Measurements from ENCODE around the gene PRKCG. TPM values are rescaled to one million over a fixed set of nuclear protein-coding genes. Genes with fewer than 3 reads are reported as not detected.

Gene PRKCG
- total RNA-seq, 6 donors from 2014 or later, result 0.17 to 1.0 (median 0.39) TPM; not detected in 3

DNA sequence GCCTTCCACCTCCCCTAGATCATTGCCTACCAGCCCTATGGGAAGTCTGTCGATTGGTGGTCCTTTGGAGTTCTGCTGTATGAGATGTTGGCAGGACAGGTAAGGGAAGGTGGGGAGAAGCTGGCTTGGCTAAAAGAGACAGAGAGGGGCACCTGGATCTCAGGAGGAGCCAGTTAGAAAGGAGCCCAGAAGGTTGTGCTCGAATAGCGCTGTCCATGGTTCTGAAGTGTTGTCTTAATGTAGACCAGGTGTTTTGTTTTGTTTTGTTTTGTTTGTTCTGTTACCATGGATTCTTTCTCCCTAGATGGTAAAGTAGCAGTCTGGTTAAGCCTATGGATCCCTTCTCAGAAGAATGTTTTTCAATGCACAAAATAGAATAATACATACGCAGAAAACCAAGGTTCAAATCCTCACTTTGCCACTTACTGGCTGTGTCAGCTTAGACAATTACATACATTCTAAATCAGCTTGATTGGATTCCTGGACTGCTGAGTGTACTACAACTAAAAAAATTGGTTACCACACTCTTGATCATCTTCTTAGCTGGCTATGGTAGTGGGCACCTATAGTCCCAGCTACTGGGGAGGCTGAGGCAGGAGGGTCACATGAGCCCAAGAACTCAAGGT is 21.2 kb downstream of the PRKCG start:
- H3K36me3 ChIP-seq, result no peaks in the 10 kb centered on the region
- H3K9me3 ChIP-seq, result no peaks in the 10 kb centered on the region
- DNase-seq (no peak), ATAC-seq (ENCODE audit: low FRiP score in 2 of 2) (no peak)
- H3K27me3 ChIP-seq, result peaks cover 0 to 28% (median 12%) of the 10 kb centered on the region in 4 donors
- no peak overlapping the region for H3K4me3 ChIP-seq
- WGBS, 2 donors, result 49 to 51% methylated on average over 4 of the region's 4 CpGs
- H3K4me1 ChIP-seq, result peaks cover 2 to 18% (median 6%) of the 10 kb centered on the region in 4 donors
- no peak overlapping the region for H3K27ac ChIP-seq
- no peak for TF ChIP-seq POLR2AphosphoS5 (IDR thresholded peaks at IDR 0.05)
- no peak for TF ChIP-seq EP300 (IDR thresholded peaks at IDR 0.05)
- no peak for TF ChIP-seq POLR2A (IDR thresholded peaks at IDR 0.05)
- TF ChIP-seq CTCF (IDR thresholded peaks at IDR 0.05), result no peak

DNA sequence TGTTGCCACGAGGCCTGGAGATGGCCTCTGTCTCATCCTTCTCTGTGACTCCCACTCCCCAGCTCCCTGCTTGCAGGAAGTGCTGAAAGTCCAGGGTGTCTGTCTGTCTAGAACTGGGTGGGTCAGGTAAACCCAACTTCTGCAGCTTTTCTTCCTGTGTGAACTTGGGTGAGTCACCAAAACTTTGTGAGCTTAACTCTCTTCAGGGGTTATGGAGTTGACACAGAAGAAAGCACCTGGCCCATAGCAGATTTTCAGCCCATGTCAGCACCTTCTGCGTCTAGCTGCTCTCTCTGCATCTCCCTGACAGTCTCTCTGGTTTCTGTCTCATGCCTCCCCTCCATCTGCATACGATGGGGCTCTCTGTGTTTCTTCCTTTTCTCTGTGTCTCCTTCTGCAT is 22.9 kb downstream of the PRKCG start:
- 32 to 49% methylated on average over 3 of the region's 3 CpGs for WGBS, 2 donors

DNA sequence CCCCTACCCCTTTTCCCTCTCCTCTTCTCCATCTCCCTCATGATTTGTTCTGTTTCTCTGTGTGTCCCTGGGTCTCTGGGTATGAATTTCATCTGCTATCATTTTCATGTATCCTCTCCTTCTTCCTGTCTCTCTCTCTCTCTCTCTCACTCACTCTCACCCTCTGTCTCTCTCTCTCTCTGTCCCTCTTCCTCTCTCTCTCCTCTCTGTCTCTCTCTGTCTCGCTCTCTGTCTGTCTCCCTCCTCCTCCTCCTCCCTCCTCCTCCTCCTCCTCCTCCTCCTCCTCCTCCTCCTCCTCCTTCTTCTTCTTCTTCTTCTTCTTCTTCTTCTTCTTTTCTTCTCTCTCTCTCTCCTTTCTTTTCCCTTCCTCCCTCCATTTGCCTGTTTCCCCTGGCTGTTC is 23.8 kb downstream of the PRKCG start:
- Histone ChIP-seq H3K27ac (no peak overlapping the region), H3K36me3 (no peaks in the 10 kb centered on the region), H3K27me3 (peaks cover 5 to 45% (median 27%) of the 10 kb centered on the region in 4 donors), H3K4me1 (peaks cover 8 to 33% (median 13%) of the 10 kb centered on the region in 4 donors), H3K4me3 (no peak overlapping the region), H3K9me3 (no peaks in the 10 kb centered on the region)
- DNase-seq, result no peak
- TF ChIP-seq POLR2A (IDR thresholded peaks at IDR 0.05) (no peak), POLR2AphosphoS5 (IDR thresholded peaks at IDR 0.05) (no peak)
- WGBS, 2 donors, result 91% methylated on average over 1 of the region's 1 CpG; no CpG with 5 or more reads in 1 of the 2 donors
- no peak for ATAC-seq (ENCODE audit: low FRiP score in 2 of 2)

More for the DNA sequence above, 22.9 kb downstream of the PRKCG start:
- Histone ChIP-seq H3K9me3 (no peaks in the 10 kb centered on the region), H3K4me1 (peaks cover 8 to 33% (median 13%) of the 10 kb centered on the region in 4 donors), H3K4me3 (no peak overlapping the region), H3K36me3 (no peaks in the 10 kb centered on the region), H3K27me3 (peaks cover 5 to 38% (median 24%) of the 10 kb centered on the region in 4 donors), H3K27ac (no peak overlapping the region)
- ATAC-seq (ENCODE audit: low FRiP score in 2 of 2) (no peak), DNase-seq (no peak)
- TF ChIP-seq POLR2AphosphoS5 (IDR thresholded peaks at IDR 0.05) (no peak), POLR2A (IDR thresholded peaks at IDR 0.05) (no peak), EP300 (IDR thresholded peaks at IDR 0.05) (no peak), CTCF (IDR thresholded peaks at IDR 0.05) (no peak)

DNA sequence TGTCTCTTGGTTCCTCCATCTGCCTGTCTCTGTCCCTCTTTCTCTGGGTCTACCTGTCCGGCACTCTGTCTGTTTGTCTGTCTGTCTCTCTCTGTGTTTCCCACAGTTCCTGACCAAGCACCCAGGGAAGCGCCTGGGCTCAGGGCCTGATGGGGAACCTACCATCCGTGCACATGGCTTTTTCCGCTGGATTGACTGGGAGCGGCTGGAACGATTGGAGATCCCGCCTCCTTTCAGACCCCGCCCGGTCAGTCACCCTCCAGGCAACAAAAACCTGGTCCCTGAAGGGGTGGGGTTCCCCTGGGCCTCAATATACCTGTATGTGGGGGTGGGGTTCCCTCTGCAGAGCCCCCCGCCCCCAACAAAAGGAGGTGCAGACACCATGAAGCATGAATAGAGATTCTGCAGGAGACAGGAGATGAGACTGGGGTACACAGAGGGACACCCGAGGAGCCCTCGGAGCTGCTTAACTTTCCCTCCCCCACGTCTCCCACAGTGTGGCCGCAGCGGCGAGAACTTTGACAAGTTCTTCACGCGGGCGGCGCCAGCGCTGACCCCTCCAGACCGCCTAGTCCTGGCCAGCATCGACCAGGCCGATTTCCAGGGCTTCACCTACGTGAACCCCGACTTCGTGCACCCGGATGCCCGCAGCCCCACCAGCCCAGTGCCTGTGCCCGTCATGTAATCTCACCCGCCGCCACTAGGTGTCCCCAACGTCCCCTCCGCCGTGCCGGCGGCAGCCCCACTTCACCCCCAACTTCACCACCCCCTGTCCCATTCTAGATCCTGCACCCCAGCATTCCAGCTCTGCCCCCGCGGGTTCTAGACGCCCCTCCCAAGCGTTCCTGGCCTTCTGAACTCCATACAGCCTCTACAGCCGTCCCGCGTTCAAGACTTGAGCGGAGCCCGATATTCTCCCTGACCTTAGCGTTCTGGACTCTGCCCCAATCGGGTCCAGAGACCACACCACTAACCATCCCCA is 24.5 kb downstream of the PRKCG start:
- Histone ChIP-seq H3K4me3 (no peak overlapping the region), H3K36me3 (no peaks in the 10 kb centered on the region), H3K27me3 (peaks cover 5 to 45% (median 27%) of the 10 kb centered on the region in 4 donors), H3K4me1 (peaks cover 8 to 33% (median 13%) of the 10 kb centered on the region in 4 donors), H3K27ac (no peak overlapping the region), H3K9me3 (no peaks in the 10 kb centered on the region)
- peak; percentile 53 to 86 for DNase-seq
- 14 to 15% methylated on average over 33 to 48 of the region's 48 CpGs for WGBS, 2 donors
- TF ChIP-seq CTCF (IDR thresholded peaks at IDR 0.05) (peak; percentile 78 to 89 (median 84)), POLR2A (IDR thresholded peaks at IDR 0.05) (no peak), EP300 (IDR thresholded peaks at IDR 0.05) (no peak)
- ATAC-seq (ENCODE audit: low FRiP score in 2 of 2), result peak; percentile 70 to 72

DNA sequence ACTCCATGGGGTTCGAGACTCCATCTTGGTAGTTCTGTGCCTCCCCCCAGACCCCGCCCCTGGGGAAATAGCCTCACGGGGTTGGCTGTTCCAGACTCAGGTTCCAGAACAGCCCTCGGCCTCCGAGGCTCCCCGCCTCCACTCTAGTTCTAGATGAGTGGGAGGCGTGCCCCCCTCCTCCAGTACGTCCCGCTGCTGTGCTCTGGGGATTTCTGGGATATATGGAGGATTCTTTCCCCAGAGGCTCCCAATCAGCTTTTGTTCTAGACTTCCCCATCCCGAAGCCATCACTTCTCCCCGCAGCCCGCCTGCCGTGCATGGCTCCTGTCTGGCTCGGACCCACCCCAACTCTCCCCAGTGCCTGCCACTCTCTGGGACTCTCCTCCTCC is 25.2 kb downstream of the PRKCG start:
- Histone ChIP-seq H3K4me3 (no peak overlapping the region), H3K27me3 (peaks cover 5 to 45% (median 27%) of the 10 kb centered on the region in 4 donors), H3K36me3 (no peaks in the 10 kb centered on the region), H3K27ac (no peak overlapping the region), H3K9me3 (no peaks in the 10 kb centered on the region), H3K4me1 (peaks cover 8 to 33% (median 13%) of the 10 kb centered on the region in 4 donors)
- DNase-seq, result no peak
- 31 to 33% methylated on average over 13 to 14 of the region's 14 CpGs for WGBS, 2 donors
- no peak for ATAC-seq (ENCODE audit: low FRiP score in 2 of 2)
- TF ChIP-seq POLR2AphosphoS5 (IDR thresholded peaks at IDR 0.05) (no peak), POLR2A (IDR thresholded peaks at IDR 0.05) (no peak), CTCF (IDR thresholded peaks at IDR 0.05) (no peak), EP300 (IDR thresholded peaks at IDR 0.05) (no peak)
